ENCODE results near the gene ARMH2.
"Not testable (repeated sequence)": the region's sequence is repeated elsewhere in the genome, so short reads cannot be mapped to it uniquely, and the experiment has no call there.

ARMH2 gene

DNA sequence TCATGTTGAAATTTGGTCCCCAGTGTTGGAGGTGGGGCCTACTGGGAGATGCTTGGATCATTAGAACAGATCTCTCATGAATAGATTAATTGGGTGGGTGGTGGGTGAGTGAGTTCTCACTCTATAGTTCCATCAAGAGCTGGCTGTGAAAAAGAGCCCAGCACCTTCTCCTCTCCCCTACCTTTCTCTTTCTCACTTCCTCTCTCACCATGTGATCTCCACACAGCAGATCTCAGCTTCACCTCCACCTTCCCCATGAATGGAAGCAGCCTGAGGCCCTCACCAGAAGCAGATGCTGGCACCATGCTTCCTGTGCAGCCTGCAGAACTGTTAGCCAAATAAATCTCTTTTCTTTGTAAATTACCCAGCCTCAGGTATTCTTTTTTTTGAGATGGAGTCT, 36.9 kb downstream of the ARMH2 start:
- no peak for DNase-seq

DNA sequence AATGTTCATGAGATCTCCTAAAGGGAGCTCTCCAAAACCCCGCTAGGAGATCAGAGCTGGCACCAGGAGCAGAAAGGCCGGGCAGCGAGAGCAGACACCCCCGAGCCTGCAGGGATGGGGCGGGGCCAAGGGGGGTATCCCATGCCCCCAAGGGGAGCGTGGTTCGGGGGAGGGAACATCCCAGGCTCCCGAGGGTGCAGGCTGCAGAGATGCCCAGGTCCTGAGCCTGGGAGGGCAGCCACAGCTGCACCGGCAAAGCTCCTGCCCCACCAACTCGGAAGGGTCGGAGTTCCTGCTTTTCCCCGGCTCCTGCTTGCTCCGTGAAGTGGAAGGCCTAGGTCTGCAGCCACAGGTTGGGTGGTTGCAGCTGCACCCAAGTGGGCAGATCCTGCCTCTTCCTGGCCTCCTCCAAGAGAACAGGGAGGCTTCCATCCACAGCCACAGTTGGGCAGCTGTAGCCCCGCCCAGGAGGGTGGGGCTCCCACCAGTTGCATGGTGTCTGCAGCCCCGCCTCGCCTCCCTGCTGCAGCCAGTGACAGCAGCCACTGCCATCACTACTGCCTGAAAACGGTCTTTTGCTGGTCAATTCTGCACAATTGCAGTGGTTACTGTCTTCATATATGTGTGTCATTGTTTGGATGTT, 37.4 kb downstream of the ARMH2 start:
- no peak for DNase-seq

GRCh38 chr6:24760210-24760609, 38.5 kb downstream of the ARMH2 start:
- no peak for DNase-seq

DNA sequence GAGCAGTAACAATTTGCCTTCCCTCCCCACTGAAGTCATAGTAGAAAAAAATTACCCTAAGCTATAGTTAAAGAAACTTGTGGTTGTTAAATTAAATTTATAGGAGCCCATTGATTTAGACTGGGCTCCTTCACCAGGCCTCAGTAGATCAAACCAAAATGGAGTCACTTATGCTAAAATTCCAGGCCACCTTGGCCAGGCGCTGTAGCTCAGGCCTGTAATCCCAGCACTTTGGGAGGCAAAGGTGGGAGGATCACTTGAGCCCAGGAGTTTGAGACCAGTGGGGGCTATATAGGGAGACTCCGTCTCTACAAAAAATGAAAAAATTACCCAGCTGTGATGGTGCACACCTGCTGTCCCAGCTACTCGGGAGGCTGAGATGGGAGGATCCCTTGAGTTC, 39.0 kb downstream of the ARMH2 start:
- no peak for DNase-seq

- no peak for DNase-seq
Observed at GRCh38 chr6:24757611-24758010, 41.1 kb downstream of the ARMH2 start.

GRCh38 chr6:24755279-24755678, 43.4 kb downstream of the ARMH2 start:
- DNase-seq: no peak

- not testable (repeated sequence) for DNase-seq
Observed at GRCh38 chr6:24754378-24754777, 44.3 kb downstream of the ARMH2 start.

- no peak for DNase-seq
Observed at GRCh38 chr6:24753545-24753944, 45.2 kb downstream of the ARMH2 start.

GRCh38 chr6:24752917-24753492, 45.7 kb downstream of the ARMH2 start:
- DNase-seq: no peak

DNA sequence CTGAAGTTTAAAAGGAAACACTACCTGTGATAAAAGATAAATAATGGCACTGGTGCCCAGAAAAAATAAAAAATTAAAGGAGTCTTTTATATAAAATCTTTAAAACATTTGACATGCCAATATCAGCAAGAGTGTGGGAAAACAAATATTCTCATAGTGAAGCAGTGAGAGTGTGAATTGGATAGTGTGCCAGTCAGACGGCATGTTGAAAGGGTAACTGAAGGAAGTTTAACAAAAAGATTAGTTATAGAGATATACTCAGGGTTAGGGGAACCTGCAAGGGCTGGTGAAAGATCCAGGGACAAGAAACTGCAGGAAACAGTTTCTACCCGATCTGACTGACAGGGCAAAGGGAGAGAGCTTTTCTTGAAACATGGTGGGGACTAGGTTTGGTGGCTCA, 46.2 kb downstream of the ARMH2 start:
- DNase-seq: no peak

DNA sequence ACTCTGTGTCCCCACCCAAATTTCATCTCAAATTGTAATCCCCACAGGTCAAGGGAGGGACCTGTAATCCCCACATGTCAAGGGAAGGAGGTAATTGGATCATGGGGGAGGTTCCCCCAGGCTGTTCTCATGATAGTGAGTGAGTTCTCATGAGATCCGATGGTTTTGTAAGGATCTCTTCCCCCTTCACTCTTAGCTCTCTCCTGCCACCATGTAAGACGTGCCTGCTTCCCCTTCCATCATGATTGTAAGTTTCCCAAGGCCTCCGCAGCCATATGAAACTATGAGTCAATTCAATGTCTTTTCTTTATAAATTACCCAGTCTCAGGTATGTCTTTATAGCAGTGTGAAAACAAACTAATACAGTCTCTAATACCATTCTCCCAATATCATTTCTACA, 47.8 kb downstream of the ARMH2 start:
- not testable (repeated sequence) for DNase-seq

- no peak for DNase-seq
Observed at GRCh38 chr6:24749297-24749696, 49.4 kb downstream of the ARMH2 start.
